CMK (cell line): ENCODE results near the gene DAZ3.
"Not testable (repeated sequence)": the region's sequence is repeated elsewhere in the genome, so short reads cannot be mapped to it uniquely, and the experiment has no call there.

Source experiments
- DNase-seq: peaks from one replicate; pipeline ENCODE4 v3.0.0-alpha.2; 2010; ENCODE audit warnings: low read depth

DAZ3 gene, protein sequence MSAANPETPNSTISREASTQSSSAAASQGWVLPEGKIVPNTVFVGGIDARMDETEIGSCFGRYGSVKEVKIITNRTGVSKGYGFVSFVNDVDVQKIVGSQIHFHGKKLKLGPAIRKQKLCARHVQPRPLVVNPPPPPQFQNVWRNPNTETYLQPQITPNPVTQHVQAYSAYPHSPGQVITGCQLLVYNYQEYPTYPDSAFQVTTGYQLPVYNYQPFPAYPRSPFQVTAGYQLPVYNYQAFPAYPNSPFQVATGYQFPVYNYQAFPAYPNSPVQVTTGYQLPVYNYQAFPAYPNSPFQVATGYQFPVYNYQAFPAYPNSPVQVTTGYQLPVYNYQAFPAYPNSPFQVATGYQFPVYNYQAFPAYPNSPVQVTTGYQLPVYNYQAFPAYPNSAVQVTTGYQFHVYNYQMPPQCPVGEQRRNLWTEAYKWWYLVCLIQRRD

DNA sequence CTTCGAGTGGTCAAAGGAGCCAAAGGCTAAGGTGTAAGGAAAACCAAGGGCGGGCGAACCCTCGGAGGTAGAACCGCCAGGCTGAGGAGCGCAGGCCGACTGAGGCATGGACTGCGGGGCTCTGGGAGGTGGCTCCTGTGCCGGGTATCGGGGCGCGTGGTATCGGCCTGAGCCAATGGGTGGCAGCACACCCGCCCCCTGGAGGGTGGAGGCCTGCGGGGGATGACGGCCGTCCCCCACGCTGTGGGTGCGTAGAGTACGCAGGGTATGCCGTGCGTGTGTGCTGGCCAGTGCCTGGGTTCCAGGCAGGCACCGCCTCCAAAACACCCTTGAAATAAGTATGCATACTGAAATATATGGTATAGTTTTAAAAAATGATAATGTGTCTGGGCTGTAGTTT, at the start of gene DAZ3:
Gene DAZ3 (minus strand): TSS at position 101 of the 400 bp plus-strand sequence. CDS start 208 bp downstream, outside the sequence.
- DNase-seq: not testable (repeated sequence)

GRCh38 chrY:24833619-24834018, 20.4 kb upstream of the DAZ3 start, which contains the start of gene DAZ4:
TSS of gene DAZ4 (plus strand) at chrY:24833919. CDS start at chrY:24834127, 208 bp downstream.
- not testable (repeated sequence) for DNase-seq

DNA sequence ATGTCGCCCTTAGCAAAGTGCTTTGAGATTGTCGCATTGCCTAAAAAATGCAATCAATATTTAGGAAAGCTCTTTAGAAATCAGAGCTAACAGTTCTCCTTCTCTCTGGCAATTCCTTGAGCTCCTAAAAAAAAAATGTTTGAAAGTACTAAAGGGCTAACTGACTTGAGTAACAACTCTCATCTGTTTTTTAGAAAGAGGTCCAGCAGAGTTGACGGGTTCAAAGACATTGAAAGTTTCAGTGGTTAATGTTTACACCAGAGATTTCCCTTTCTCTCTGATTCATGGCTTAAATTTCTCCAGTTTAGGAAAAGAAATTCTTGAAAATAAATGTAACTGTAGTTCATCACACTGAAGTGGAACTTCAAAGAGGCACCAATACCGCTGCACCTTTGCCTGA, 11.9 kb upstream of the DAZ3 start:
- DNase-seq: not testable (repeated sequence)

DNA sequence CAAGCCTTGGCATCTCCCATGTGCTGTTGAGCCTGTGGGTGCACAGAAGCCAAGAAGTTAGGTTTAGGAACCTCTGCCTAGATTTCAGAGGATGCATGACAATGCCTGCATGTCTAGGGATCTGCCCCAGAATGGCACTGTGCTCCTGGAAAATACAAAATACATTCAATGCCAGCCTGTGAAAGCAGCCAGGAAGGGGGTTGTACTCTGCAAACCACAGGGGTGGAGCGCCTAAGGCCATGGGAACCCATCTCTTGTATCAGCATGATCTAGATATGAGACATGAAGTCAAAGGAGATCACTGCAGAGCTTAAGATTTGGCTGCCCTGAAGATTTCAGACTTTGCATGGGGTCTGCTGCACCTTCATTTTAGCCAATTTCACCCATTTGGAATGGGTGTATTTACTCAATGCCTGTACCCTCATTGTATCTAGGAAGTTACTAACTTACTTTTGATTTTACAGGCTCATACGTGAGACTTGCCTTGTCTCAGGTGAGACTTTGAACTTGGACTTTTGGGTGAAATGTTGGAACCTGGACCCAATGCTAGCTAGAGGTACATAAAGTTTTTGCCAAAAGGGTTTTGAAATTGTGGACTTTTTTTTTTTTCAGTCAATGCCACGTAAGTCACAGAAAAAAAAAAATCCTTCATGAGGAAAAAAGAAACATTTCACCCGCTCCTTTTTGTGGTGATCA, 11.1 kb upstream of the DAZ3 start:
- not testable (repeated sequence) for DNase-seq

DNA sequence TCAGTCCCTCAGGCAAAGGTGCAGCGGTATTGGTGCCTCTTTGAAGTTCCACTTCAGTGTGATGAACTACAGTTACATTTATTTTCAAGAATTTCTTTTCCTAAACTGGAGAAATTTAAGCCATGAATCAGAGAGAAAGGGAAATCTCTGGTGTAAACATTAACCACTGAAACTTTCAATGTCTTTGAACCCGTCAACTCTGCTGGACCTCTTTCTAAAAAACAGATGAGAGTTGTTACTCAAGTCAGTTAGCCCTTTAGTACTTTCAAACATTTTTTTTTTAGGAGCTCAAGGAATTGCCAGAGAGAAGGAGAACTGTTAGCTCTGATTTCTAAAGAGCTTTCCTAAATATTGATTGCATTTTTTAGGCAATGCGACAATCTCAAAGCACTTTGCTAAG, 8.6 kb upstream of the DAZ3 start:
- DNase-seq: not testable (repeated sequence)
